Muscle layer of colon (tissue), 2 donors: ENCODE data around the gene ZNF865.

Experiments used
- H3K27ac ChIP-seq: one replicate; pipeline ENCODE4 v1.7.0; 2013; ENCODE audit warnings: low read depth, mild to moderate bottlenecking, low read length, moderate library complexity
- H3K27me3 ChIP-seq, 2 donors: one replicate each; pipeline ENCODE4 v1.7.0; 2013; ENCODE audit warnings: low read length in 2 of 2, mild to moderate bottlenecking in 2 of 2; ENCODE audit not compliant: insufficient read depth in 2 of 2, control insufficient read depth in 1 of 2
- H3K36me3 ChIP-seq: one replicate; pipeline ENCODE4 v1.7.0; 2013; ENCODE audit warnings: mild to moderate bottlenecking, low read length; ENCODE audit not compliant: insufficient read depth
- H3K4me1 ChIP-seq: one replicate; pipeline ENCODE4 v1.7.0; 2013; ENCODE audit warnings: mild to moderate bottlenecking, low read length; ENCODE audit not compliant: insufficient read depth
- H3K4me3 ChIP-seq, 2 donors: one replicate each; pipeline ENCODE4 v1.7.0; 2013; ENCODE audit warnings: low read length in 2 of 2, low read depth in 1 of 2, mild to moderate bottlenecking in 1 of 2, moderate library complexity in 1 of 2
- H3K9ac ChIP-seq: one replicate; pipeline ENCODE4 v1.7.0; 2013; ENCODE audit warnings: low read length
- H3K9me3 ChIP-seq: one replicate; pipeline ENCODE4 v1.7.0; 2013; ENCODE audit warnings: mild to moderate bottlenecking, low read length
- donor health status: abdominal sarcoma.
- donor health status: Adenocarcinoma of cecum.

Gene ZNF865

GRCh38 chr19:55659822-55660221 is 54.4 kb downstream of the ZNF865 start:
- H3K36me3 ChIP-seq: peaks cover 54% of the 10 kb centered on the region
- H3K4me3 ChIP-seq: no peak overlapping the region
- H3K9ac ChIP-seq: no peak overlapping the region
- no peaks in the 10 kb centered on the region for H3K9me3 ChIP-seq
- no peaks in the 10 kb centered on the region for H3K27me3 ChIP-seq
- peaks cover 35% of the 10 kb centered on the region for H3K4me1 ChIP-seq
- H3K27ac ChIP-seq: no peak overlapping the region

- H3K27me3 ChIP-seq: no peaks in the 10 kb centered on the region
- peaks cover 56% of the 10 kb centered on the region for H3K36me3 ChIP-seq
- H3K4me1 ChIP-seq: peaks cover 35% of the 10 kb centered on the region
- no peak overlapping the region for H3K4me3 ChIP-seq
- no peak overlapping the region for H3K27ac ChIP-seq
- no peaks in the 10 kb centered on the region for H3K9me3 ChIP-seq
- H3K9ac ChIP-seq: no peak overlapping the region
These were observed 55.0 kb downstream of the ZNF865 start for GRCh38 chr19:55660404-55660803.

- Histone ChIP-seq H3K9me3 (no peaks in the 10 kb centered on the region), H3K9ac (no peak overlapping the region), H3K27me3 (no peaks in the 10 kb centered on the region), H3K4me1 (peaks cover 31% of the 10 kb centered on the region), H3K27ac (no peak overlapping the region), H3K4me3 (no peak overlapping the region), H3K36me3 (peaks cover 62% of the 10 kb centered on the region)
These were observed 55.5 kb downstream of the ZNF865 start for GRCh38 chr19:55660991-55661390.

GRCh38 chr19:55661826-55662225 is 56.4 kb downstream of the ZNF865 start:
- no peaks in the 10 kb centered on the region for H3K27me3 ChIP-seq
- no peak overlapping the region for H3K27ac ChIP-seq
- no peaks in the 10 kb centered on the region for H3K9me3 ChIP-seq
- H3K36me3 ChIP-seq: peaks cover 70% of the 10 kb centered on the region
- peaks cover 23% of the 10 kb centered on the region for H3K4me1 ChIP-seq
- no peak overlapping the region for H3K4me3 ChIP-seq
- no peak overlapping the region for H3K9ac ChIP-seq

- Histone ChIP-seq H3K36me3 (peaks cover 90% of the 10 kb centered on the region), H3K9me3 (no peaks in the 10 kb centered on the region), H3K27me3 (no peaks in the 10 kb centered on the region), H3K27ac (no peak overlapping the region), H3K4me3 (no peak overlapping the region), H3K9ac (no peak overlapping the region), H3K4me1 (peaks cover under 1% of the 10 kb centered on the region)
These were observed 58.5 kb downstream of the ZNF865 start for GRCh38 chr19:55663846-55664536.

- H3K4me3 ChIP-seq: no peak overlapping the region
- no peak overlapping the region for H3K27ac ChIP-seq
- H3K9ac ChIP-seq: no peak overlapping the region
- H3K36me3 ChIP-seq: peaks cover 90% of the 10 kb centered on the region
- no peaks in the 10 kb centered on the region for H3K4me1 ChIP-seq
- H3K27me3 ChIP-seq: no peaks in the 10 kb centered on the region
- no peaks in the 10 kb centered on the region for H3K9me3 ChIP-seq
These were observed 61.0 kb downstream of the ZNF865 start for GRCh38 chr19:55666343-55667005.
